ENCODE data around the gene FITM2. TPM values are rescaled to one million over a fixed set of nuclear protein-coding genes. Genes with fewer than 3 reads are reported as not detected.

FITM2 gene
- total RNA-seq, 6 experiments from 2014 or later = 11.3 to 13.6 (median 13.1) TPM

- Mint-ChIP-seq H3K27ac (no peak overlapping the region), H3K4me1 (ENCODE audit: low read depth) (no peaks in the 10 kb centered on the region), H3K9me3 (no peaks in the 10 kb centered on the region), H3K36me3 (ENCODE audit: low read depth) (no peaks in the 10 kb centered on the region), H3K4me3 (no peak overlapping the region), H3K27me3 (ENCODE audit: insufficient read depth) (peaks cover 4% of the 10 kb centered on the region)
- no peak for DNase-seq
- TF ChIP-seq CTCF (IDR thresholded peaks at IDR 0.05) = no peak
Measured at GRCh38 chr20:44254073-44254472, 56.9 kb downstream of the FITM2 start.

GRCh38 chr20:44253528-44253927, 57.5 kb downstream of the FITM2 start:
- TF ChIP-seq CTCF (IDR thresholded peaks at IDR 0.05) = peak; percentile 13; the same call in 1 of the 2 replicates
- no peaks in the 10 kb centered on the region for H3K4me1 Mint-ChIP-seq (ENCODE audit: low read depth)
- H3K27ac Mint-ChIP-seq = no peak overlapping the region
- DNase-seq = no peak
- no peaks in the 10 kb centered on the region for H3K36me3 Mint-ChIP-seq (ENCODE audit: low read depth)
- no peak overlapping the region for H3K4me3 Mint-ChIP-seq
- no peaks in the 10 kb centered on the region for H3K9me3 Mint-ChIP-seq
- H3K27me3 Mint-ChIP-seq (ENCODE audit: insufficient read depth) = peaks cover 4% of the 10 kb centered on the region

Other genes with a start within 250 kb of the FITM2 start
- gene JPH2, start 124.0 kb downstream of the FITM2 start, total RNA-seq (2021; fragmentation: NEBNext Ultra II Directional; extraction: Animal tissue kit (Norgen Biotek cat#: 25700)) = 10 to 100 TPM in 5 of 6 experiments, 1 to 10 TPM in 1; 9.7 to 14.4 (median 13.5) TPM
- gene OSER1, start 100.4 kb downstream of the FITM2 start, total RNA-seq (2021; fragmentation: NEBNext Ultra II Directional; extraction: Animal tissue kit (Norgen Biotek cat#: 25700)) = 10 to 100 TPM; 33.1 to 38.8 (median 36.2) TPM
- gene GDAP1L1, start 63.9 kb downstream of the FITM2 start, total RNA-seq (2021; fragmentation: NEBNext Ultra II Directional; extraction: Animal tissue kit (Norgen Biotek cat#: 25700)) = not detected
- not detected for gene R3HDML, start 25.8 kb upstream of the FITM2 start, total RNA-seq (2021; fragmentation: NEBNext Ultra II Directional; extraction: Animal tissue kit (Norgen Biotek cat#: 25700))
- not detected for gene HNF4A, start 44.5 kb upstream of the FITM2 start, total RNA-seq (2021; fragmentation: NEBNext Ultra II Directional; extraction: Animal tissue kit (Norgen Biotek cat#: 25700))
- gene TTPAL, start 164.7 kb upstream of the FITM2 start, total RNA-seq (2021; fragmentation: NEBNext Ultra II Directional; extraction: Animal tissue kit (Norgen Biotek cat#: 25700)) = 10 to 100 TPM; 28.7 to 38.7 (median 35.2) TPM
- gene SERINC3, start 210.9 kb upstream of the FITM2 start, total RNA-seq (2021; fragmentation: NEBNext Ultra II Directional; extraction: Animal tissue kit (Norgen Biotek cat#: 25700)) = 100 to 1,000 TPM; 161 to 219 (median 188) TPM